ENCODE data around the gene FAM168A. TPM values are rescaled to one million over a fixed set of nuclear protein-coding genes. Genes with fewer than 3 reads are reported as not detected.

The FAM168A gene
- total and polyA plus RNA-seq, 9 of the 15 experiments (the other 6 are each of a cell fraction or from before 2014, with no cell fraction given), result 0.44 to 7.2 (median 2.9) TPM

- TF ChIP-seq MGA (IDR thresholded peaks at IDR 0.05), result no peak
- TF ChIP-seq PATZ1 (CRISPR knock-in tag; IDR thresholded peaks at IDR 0.05; ENCODE audit: borderline replicate concordance), result no peak
- TF ChIP-seq SMARCA5 (IDR thresholded peaks at IDR 0.05), result no peak
- no peak for TF ChIP-seq RBFOX2 (IDR thresholded peaks at IDR 0.05; ENCODE audit: low read depth, low read length)
- TF ChIP-seq SNAPC5 (CRISPR knock-in tag; IDR thresholded peaks at IDR 0.05), result no peak
- TF ChIP-seq HBP1 (CRISPR knock-in tag; IDR thresholded peaks at IDR 0.05), result no peak
- TF ChIP-seq HIVEP1 (CRISPR knock-in tag; IDR thresholded peaks at IDR 0.05), result no peak
- no peak for TF ChIP-seq GTF2E2 (tag; IDR thresholded peaks at IDR 0.05)
- no peak for TF ChIP-seq STAT5B (CRISPR knock-in tag; IDR thresholded peaks at IDR 0.05)
- TF ChIP-seq ZNF395 (CRISPR knock-in tag; IDR thresholded peaks at IDR 0.05), result no peak
- TF ChIP-seq ZNF717 (CRISPR knock-in tag; IDR thresholded peaks at IDR 0.05), result no peak
These were observed 142.9 kb downstream of the FAM168A start (continued) for GRCh38 chr11:73454987-73455386.
